Smooth muscle cell (in vitro differentiated cells): ENCODE data around the gene BTBD18. TPM values are rescaled to one million over a fixed set of nuclear protein-coding genes. Genes with fewer than 3 reads are reported as not detected.

Experiments
- DNase-seq: peaks from one replicate; lab custom pipeline; 2025; ENCODE audit not compliant: unreplicated experiment; lab: John Stamatoyannopoulos, UW
- H2AFZ ChIP-seq: fragments of 200-600 bp; sonication (generic); 2 replicates; pipeline ENCODE4 v1.6.0; 2016; ENCODE audit warnings: antibody characterized with exemption, low read depth, mild to moderate bottlenecking
- H3F3A ChIP-seq: fragments of 200-600 bp; sonication (generic); 2 replicates; pipeline ENCODE4 v1.6.0; 2017; ENCODE audit warnings: antibody characterized with exemption, low read depth
- H3K27ac ChIP-seq: fragments of 200-600 bp; sonication (generic); 2 replicates; pipeline ENCODE4 v1.5.1; 2016; ENCODE audit warnings: low read depth, mild to moderate bottlenecking
- H3K27me3 ChIP-seq: fragments of 200-600 bp; sonication (generic); 2 replicates; pipeline ENCODE4 v1.6.1; 2016; ENCODE audit warnings: low read depth, mild to moderate bottlenecking
- H3K36me3 ChIP-seq: fragments of 200-600 bp; sonication (generic); 2 replicates; pipeline ENCODE4 v1.5.1; 2016; ENCODE audit warnings: low read depth
- H3K4me1 ChIP-seq: fragments of 200-600 bp; sonication (generic); 2 replicates; pipeline ENCODE4 v1.5.1; 2016; ENCODE audit warnings: low read depth
- H3K4me2 ChIP-seq: fragments of 200-600 bp; sonication (generic); 2 replicates; pipeline ENCODE4 v1.6.0; 2016; ENCODE audit warnings: mild to moderate bottlenecking
- H3K4me3 ChIP-seq: fragments of 200-600 bp; sonication (generic); 2 replicates; pipeline ENCODE4 v1.5.1; 2016; ENCODE audit warnings: mild to moderate bottlenecking
- H3K79me2 ChIP-seq: fragments of 200-600 bp; sonication (generic); 2 replicates; pipeline ENCODE4 v1.6.0; 2016; ENCODE audit warnings: low read depth, mild to moderate bottlenecking
- H3K9ac ChIP-seq: fragments of 200-600 bp; sonication (generic); 2 replicates; pipeline ENCODE4 v1.6.0; 2016; ENCODE audit warnings: low read depth
- H3K9me3 ChIP-seq: fragments of 200-600 bp; sonication (generic); replicated peaks from 2 replicates; pipeline ENCODE4 v1.5.1; 2016; ENCODE audit warnings: low read depth
- H4K20me1 ChIP-seq: fragments of 200-600 bp; sonication (generic); 2 replicates; pipeline ENCODE4 v1.6.0; 2016; ENCODE audit warnings: low read depth
- CTCF ChIP-seq: fragments of 200-600 bp; sonication (generic); IDR thresholded peaks from 2 replicates; pipeline ENCODE4 v1.5.1; 2017; ENCODE audit warnings: borderline replicate concordance, mild to moderate bottlenecking, antibody characterized with exemption; ENCODE audit not compliant: insufficient read depth, poor library complexity, severe bottlenecking
- WGBS: methylation state at CpG from one replicate; pipeline ENCODE4 v1.1.7; 2016; ENCODE audit warnings: low lambda C conversion rate; 5-methylcytosine and 5-hydroxymethylcytosine counted together
- polyA plus RNA-seq: library from polyadenylated mRNA; unstranded; fragments of >200 nt; fragmentation: Nextera tagmentation; extraction: Ambion mirVana; gene quantifications from 2 replicates; pipeline ENCODE4 v1.2.1, GENCODE V29; 2016
- total RNA-seq: library from RNA; depleted of rRNA; stranded (reverse); fragments of >200 nt; gene quantifications from 2 replicates; pipeline ENCODE4 v1.2.3, GENCODE V29; 2014

The BTBD18 gene
- total and polyA plus RNA-seq, 2 experiments from 2014 or later = 0.22 TPM; not detected in 1

GRCh38 chr11:57735619-57736298, 15.9 kb downstream of the BTBD18 start:
- no peaks in the 10 kb centered on the region for H3K27me3 ChIP-seq
- no peak overlapping the region for H3K4me2 ChIP-seq

GRCh38 chr11:57732661-57733060, 19.0 kb downstream of the BTBD18 start:
- no peak for DNase-seq
- Histone ChIP-seq H3K27ac (no peak overlapping the region), H3K9me3 (no peaks in the 10 kb centered on the region), H3K4me3 (no peak overlapping the region), H3K4me1 (no peaks in the 10 kb centered on the region), H4K20me1 (peaks cover 37% of the 10 kb centered on the region), H3K27me3 (no peaks in the 10 kb centered on the region), H3K79me2 (peaks cover 57% of the 10 kb centered on the region), H3K36me3 (no peaks in the 10 kb centered on the region), H3K9ac (no peak overlapping the region), H2AFZ (no peak overlapping the region), H3K4me2 (no peak overlapping the region), H3F3A (no peaks in the 10 kb centered on the region)
- no peak for TF ChIP-seq CTCF
- 100% methylated on average over 1 of the region's 1 CpG for WGBS

More at GRCh38 chr11:57735619-57736298, 15.9 kb downstream of the BTBD18 start:
- peaks cover 23% of the 10 kb centered on the region for H4K20me1 ChIP-seq
- no peaks in the 10 kb centered on the region for H3K4me1 ChIP-seq
- no peak overlapping the region for H3K27ac ChIP-seq
- H3K9ac ChIP-seq = no peak overlapping the region
- H2AFZ ChIP-seq = no peak overlapping the region
- WGBS = 81% methylated on average over 3 of the region's 3 CpGs
- H3K9me3 ChIP-seq = no peaks in the 10 kb centered on the region
- no peak for TF ChIP-seq CTCF
- H3K4me3 ChIP-seq = no peak overlapping the region
- no peaks in the 10 kb centered on the region for H3K36me3 ChIP-seq
- peaks cover 34% of the 10 kb centered on the region for H3K79me2 ChIP-seq
- H3F3A ChIP-seq = peaks cover 14% of the 10 kb centered on the region
- no peak for DNase-seq

- Histone ChIP-seq H3K79me2 (peaks cover 80% of the 10 kb centered on the region), H3K4me3 (no peak overlapping the region), H3K36me3 (no peaks in the 10 kb centered on the region), H3K27me3 (no peaks in the 10 kb centered on the region), H3F3A (no peaks in the 10 kb centered on the region), H3K27ac (no peak overlapping the region), H4K20me1 (peaks cover 51% of the 10 kb centered on the region), H2AFZ (no peak overlapping the region), H3K4me1 (no peaks in the 10 kb centered on the region), H3K4me2 (no peak overlapping the region), H3K9me3 (no peaks in the 10 kb centered on the region), H3K9ac (no peak overlapping the region)
- TF ChIP-seq CTCF = no peak
- 92% methylated on average over 7 of the region's 7 CpGs for WGBS
- no peak for DNase-seq
Observed at GRCh38 chr11:57729479-57729878, 22.1 kb downstream of the BTBD18 start.

GRCh38 chr11:57728829-57729228, 22.8 kb downstream of the BTBD18 start:
- Histone ChIP-seq H3K27ac (no peak overlapping the region), H3K79me2 (peaks cover 79% of the 10 kb centered on the region), H3K4me2 (no peak overlapping the region), H3K9me3 (no peaks in the 10 kb centered on the region), H3K4me3 (no peak overlapping the region), H3K4me1 (no peaks in the 10 kb centered on the region), H3K36me3 (no peaks in the 10 kb centered on the region), H3F3A (no peaks in the 10 kb centered on the region), H3K27me3 (no peaks in the 10 kb centered on the region), H4K20me1 (peaks cover 56% of the 10 kb centered on the region), H3K9ac (no peak overlapping the region), H2AFZ (no peak overlapping the region)
- no peak for DNase-seq
- 80% methylated on average over 7 of the region's 7 CpGs for WGBS
- TF ChIP-seq CTCF = no peak
